ENCODE data around the gene CDH13.

DNA sequence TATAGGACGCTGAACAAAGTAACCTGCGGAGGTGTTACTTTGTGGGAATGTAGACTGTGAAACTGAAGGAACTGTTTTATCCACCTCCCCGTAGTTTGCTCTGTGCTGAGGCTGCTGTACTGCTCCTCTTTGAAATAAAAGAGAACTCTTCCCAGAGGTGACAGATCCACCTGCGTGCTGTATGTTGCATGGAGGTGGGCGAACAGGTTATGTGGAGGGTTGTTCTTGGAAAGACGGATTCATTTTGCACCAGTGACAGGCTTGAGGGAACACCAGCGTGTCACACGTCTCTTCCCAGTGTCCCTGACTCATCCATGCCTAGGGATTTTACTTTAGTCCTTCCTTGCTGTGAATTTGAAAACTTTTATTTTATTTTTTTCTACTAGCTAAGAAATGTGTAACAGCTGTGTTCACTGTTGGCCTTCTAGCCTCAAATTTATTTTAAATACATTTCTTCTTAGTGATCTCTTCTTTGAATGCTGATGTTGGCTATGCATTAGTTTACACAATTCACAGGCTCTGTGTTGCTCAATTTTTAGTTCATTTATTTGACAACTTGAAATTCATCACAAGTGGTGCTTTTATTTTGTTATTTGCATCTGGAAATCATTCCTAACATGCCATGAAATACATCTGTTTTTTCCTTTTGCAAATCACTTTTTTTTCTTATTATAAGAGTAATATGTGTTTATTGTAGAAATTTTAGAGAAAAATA is 512.4 kb downstream of the CDH13 start:
- no peak for TF ChIP-seq NR2C2 (IDR thresholded peaks at IDR 0.05; ENCODE audit: borderline replicate concordance, control insufficient read depth, insufficient read length, low read depth)
- TF ChIP-seq TCF3 (IDR thresholded peaks at IDR 0.05; ENCODE audit: borderline replicate concordance, insufficient read depth, low read depth, low read length), result no peak
- TF ChIP-seq SPI1 (IDR thresholded peaks at IDR 0.05; ENCODE audit: borderline replicate concordance, insufficient read depth, low read depth, low read length), result no peak
- no peak for TF ChIP-seq BHLHE40 (IDR thresholded peaks at IDR 0.05; ENCODE audit: borderline replicate concordance in 1 of 2, low read depth in 2 of 2, low read length in 1 of 2)
- no peak for TF ChIP-seq SP1 (IDR thresholded peaks at IDR 0.05; ENCODE audit: low read depth, low read length)
- TF ChIP-seq YBX1 (IDR thresholded peaks at IDR 0.05), result no peak
- TF ChIP-seq EP300 (IDR thresholded peaks at IDR 0.05; ENCODE audit: borderline replicate concordance in 1 of 2, control insufficient read depth in 1 of 2, low read depth in 2 of 2, low read length in 2 of 2), result no peak
- TF ChIP-seq CTCF (IDR thresholded peaks at IDR 0.05 in 2 of 3, conservative IDR thresholded peaks at IDR 0.05 in 1 of 3; ENCODE audit: control insufficient read depth in 2 of 3, extremely low read depth in 1 of 3, insufficient read depth in 1 of 3, low read depth in 3 of 3, low read length in 3 of 3), result no peak
- no peak for TF ChIP-seq SMAD5 (IDR thresholded peaks at IDR 0.05; ENCODE audit: low read depth)
- TF ChIP-seq RAD51 (IDR thresholded peaks at IDR 0.05), result no peak
- TF ChIP-seq ZNF274 (IDR thresholded peaks at IDR 0.05; ENCODE audit: insufficient read depth, insufficient read length), result no peak
